ENCODE measurements around the gene TSSK1B.
"Not testable (repeated sequence)": the region's sequence is repeated elsewhere in the genome, so short reads cannot be mapped to it uniquely, and the experiment has no call there.

TSSK1B gene, protein sequence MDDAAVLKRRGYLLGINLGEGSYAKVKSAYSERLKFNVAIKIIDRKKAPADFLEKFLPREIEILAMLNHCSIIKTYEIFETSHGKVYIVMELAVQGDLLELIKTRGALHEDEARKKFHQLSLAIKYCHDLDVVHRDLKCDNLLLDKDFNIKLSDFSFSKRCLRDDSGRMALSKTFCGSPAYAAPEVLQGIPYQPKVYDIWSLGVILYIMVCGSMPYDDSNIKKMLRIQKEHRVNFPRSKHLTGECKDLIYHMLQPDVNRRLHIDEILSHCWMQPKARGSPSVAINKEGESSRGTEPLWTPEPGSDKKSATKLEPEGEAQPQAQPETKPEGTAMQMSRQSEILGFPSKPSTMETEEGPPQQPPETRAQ

GRCh38 chr5:113434889-113435288, at the start of gene TSSK1B:
TSS of gene TSSK1B (minus strand) at chr5:113434989. CDS start at chr5:113434839, 150 bp downstream.
- TF ChIP-seq, protein P1, sequence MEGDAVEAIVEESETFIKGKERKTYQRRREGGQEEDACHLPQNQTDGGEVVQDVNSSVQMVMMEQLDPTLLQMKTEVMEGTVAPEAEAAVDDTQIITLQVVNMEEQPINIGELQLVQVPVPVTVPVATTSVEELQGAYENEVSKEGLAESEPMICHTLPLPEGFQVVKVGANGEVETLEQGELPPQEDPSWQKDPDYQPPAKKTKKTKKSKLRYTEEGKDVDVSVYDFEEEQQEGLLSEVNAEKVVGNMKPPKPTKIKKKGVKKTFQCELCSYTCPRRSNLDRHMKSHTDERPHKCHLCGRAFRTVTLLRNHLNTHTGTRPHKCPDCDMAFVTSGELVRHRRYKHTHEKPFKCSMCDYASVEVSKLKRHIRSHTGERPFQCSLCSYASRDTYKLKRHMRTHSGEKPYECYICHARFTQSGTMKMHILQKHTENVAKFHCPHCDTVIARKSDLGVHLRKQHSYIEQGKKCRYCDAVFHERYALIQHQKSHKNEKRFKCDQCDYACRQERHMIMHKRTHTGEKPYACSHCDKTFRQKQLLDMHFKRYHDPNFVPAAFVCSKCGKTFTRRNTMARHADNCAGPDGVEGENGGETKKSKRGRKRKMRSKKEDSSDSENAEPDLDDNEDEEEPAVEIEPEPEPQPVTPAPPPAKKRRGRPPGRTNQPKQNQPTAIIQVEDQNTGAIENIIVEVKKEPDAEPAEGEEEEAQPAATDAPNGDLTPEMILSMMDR (IDR thresholded peaks at IDR 0.05; ENCODE audit: borderline replicate concordance, control extremely low read depth, extremely low read depth, insufficient read depth, missing control alignments) = no peak
- in situ Hi-C loops (cut with MboI; ENCODE audit: low sequenced_read_pairs, unreplicated experiment) = no loop called here
- no peak for DNase-seq (ENCODE audit: low spot score)

DNA sequence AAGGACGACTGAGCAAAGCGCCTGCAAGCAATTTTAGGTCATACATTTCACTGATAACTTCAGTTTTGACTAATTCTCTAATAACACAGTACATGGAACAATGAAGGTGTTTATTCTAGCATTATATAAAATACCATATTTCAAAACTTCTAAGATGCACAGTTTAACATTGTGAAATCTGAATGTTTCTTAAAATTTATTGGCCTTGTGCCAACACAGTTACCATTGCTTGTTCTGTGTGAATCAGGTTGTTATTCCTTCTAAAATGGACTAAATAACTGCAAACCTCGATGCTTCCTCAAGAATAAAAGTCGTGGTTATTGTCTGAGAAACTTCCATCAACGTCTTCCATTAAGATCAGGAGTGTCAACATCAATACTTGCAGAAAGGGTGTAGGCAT, 45.5 kb upstream of the TSSK1B start:
- DNase-seq (ENCODE audit: low spot score) = no peak
- in situ Hi-C loops (cut with MboI; ENCODE audit: low sequenced_read_pairs, unreplicated experiment) = no loop called here
- TF ChIP-seq, protein P1 (IDR thresholded peaks at IDR 0.05; ENCODE audit: borderline replicate concordance, control extremely low read depth, extremely low read depth, insufficient read depth, missing control alignments) = no peak

- in situ Hi-C loops (cut with MboI; ENCODE audit: low sequenced_read_pairs, unreplicated experiment) = no loop called here
- DNase-seq (ENCODE audit: low spot score) = no peak
- TF ChIP-seq, protein P1 (IDR thresholded peaks at IDR 0.05; ENCODE audit: borderline replicate concordance, control extremely low read depth, extremely low read depth, insufficient read depth, missing control alignments) = no peak
Measured at GRCh38 chr5:113478691-113479090, 43.9 kb upstream of the TSSK1B start.

- in situ Hi-C loops (cut with MboI; ENCODE audit: low sequenced_read_pairs, unreplicated experiment) = no loop called here
- TF ChIP-seq, protein P1 (IDR thresholded peaks at IDR 0.05; ENCODE audit: borderline replicate concordance, control extremely low read depth, extremely low read depth, insufficient read depth, missing control alignments) = no peak
- DNase-seq (ENCODE audit: low spot score) = no peak
Measured at GRCh38 chr5:113474100-113474728, 39.4 kb upstream of the TSSK1B start.

GRCh38 chr5:113463032-113463431, 28.2 kb upstream of the TSSK1B start:
- no peak for DNase-seq (ENCODE audit: low spot score)
- TF ChIP-seq, protein P1 (IDR thresholded peaks at IDR 0.05; ENCODE audit: borderline replicate concordance, control extremely low read depth, extremely low read depth, insufficient read depth, missing control alignments) = no peak
- in situ Hi-C loops (cut with MboI; ENCODE audit: low sequenced_read_pairs, unreplicated experiment) = no loop called here

DNA sequence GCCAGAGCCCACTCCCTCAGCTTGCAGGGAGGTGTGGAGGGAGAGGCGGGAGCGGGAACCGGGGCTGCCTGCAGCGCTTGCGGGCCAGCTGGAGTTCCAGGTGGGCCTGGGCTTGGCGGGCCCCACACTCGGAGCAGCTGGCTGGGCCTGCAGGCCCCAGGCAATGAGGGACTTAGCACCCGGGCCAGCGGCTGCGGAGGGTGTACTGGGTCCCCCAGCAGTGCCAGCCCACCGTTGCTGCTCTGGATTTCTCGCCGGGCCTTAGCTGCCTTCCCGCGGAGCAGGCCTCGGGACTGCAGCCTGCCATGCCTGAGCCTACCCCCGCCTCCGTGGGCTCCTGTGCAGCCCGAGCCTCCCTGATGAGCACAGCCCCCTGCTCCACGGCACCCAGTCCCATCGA, 22.3 kb upstream of the TSSK1B start:
- in situ Hi-C loops (cut with MboI; ENCODE audit: low sequenced_read_pairs, unreplicated experiment); DNase-seq (ENCODE audit: low spot score): not testable (repeated sequence)

GRCh38 chr5:113452941-113453340, 18.2 kb upstream of the TSSK1B start:
- TF ChIP-seq, protein P1 (IDR thresholded peaks at IDR 0.05; ENCODE audit: borderline replicate concordance, control extremely low read depth, extremely low read depth, insufficient read depth, missing control alignments) = no peak
- no peak for DNase-seq (ENCODE audit: low spot score)
- in situ Hi-C loops (cut with MboI; ENCODE audit: low sequenced_read_pairs, unreplicated experiment) = no loop called here
